H9 (cell line): ENCODE results near the gene RBFOX2. TPM values are rescaled to one million over a fixed set of nuclear protein-coding genes. Genes with fewer than 3 reads are reported as not detected.

ENCODE experiments used
- DNase-seq: peaks from one replicate; pipeline ENCODE4 v3.0.0-alpha.2; 2017
- H2AFZ ChIP-seq: one replicate; pipeline ENCODE4 v1.6.1; 2013; ENCODE audit warnings: mild to moderate bottlenecking, low read length, control low read depth, moderate library complexity
- H2AK5ac ChIP-seq: 2 replicates; pipeline ENCODE4 v1.6.1; 2013; ENCODE audit warnings: low read length, control low read depth, mixed read lengths; ENCODE audit not compliant: insufficient read length
- H2BK120ac ChIP-seq: one replicate; pipeline ENCODE4 v1.6.1; 2013; ENCODE audit warnings: low read depth, mild to moderate bottlenecking, low read length, control low read depth, inconsistent platforms; ENCODE audit not compliant: poor library complexity, severe bottlenecking
- H2BK12ac ChIP-seq: 2 replicates; pipeline ENCODE4 v1.6.1; 2013; ENCODE audit warnings: low read length, control low read depth, mixed read lengths, low read depth; ENCODE audit not compliant: insufficient read length
- H2BK15ac ChIP-seq: 2 replicates; pipeline ENCODE4 v1.6.1; 2013; ENCODE audit warnings: low read depth, low read length, control low read depth
- H2BK20ac ChIP-seq: one replicate; pipeline ENCODE4 v1.6.1; 2013; ENCODE audit warnings: low read depth, mild to moderate bottlenecking, low read length, control low read depth, inconsistent platforms; ENCODE audit not compliant: poor library complexity, severe bottlenecking
- H2BK5ac ChIP-seq: 2 replicates; pipeline ENCODE4 v1.6.1; 2013; ENCODE audit warnings: low read length, control low read depth, mixed read lengths; ENCODE audit not compliant: insufficient read length
- H3K14ac ChIP-seq: 2 replicates; pipeline ENCODE4 v1.6.1; 2013; ENCODE audit warnings: low read length, control low read depth; ENCODE audit not compliant: insufficient read depth
- H3K18ac ChIP-seq: 2 replicates; pipeline ENCODE4 v1.6.1; 2013; ENCODE audit warnings: low read depth, mild to moderate bottlenecking, mixed read lengths, low read length, control low read depth; ENCODE audit not compliant: insufficient read length
- H3K23ac ChIP-seq: 2 replicates; pipeline ENCODE4 v1.6.1; 2013; ENCODE audit warnings: low read length, control low read depth, mixed read lengths, low read depth; ENCODE audit not compliant: insufficient read length
- H3K23me2 ChIP-seq: 2 replicates; pipeline ENCODE4 v1.6.1; 2013; ENCODE audit warnings: low read depth, mild to moderate bottlenecking, mixed read lengths, low read length, control low read depth; ENCODE audit not compliant: insufficient read length, poor library complexity, severe bottlenecking
- H3K27ac ChIP-seq: 2 replicates; pipeline ENCODE4 v1.5.1; 2013; ENCODE audit warnings: low read length, control low read depth, mixed read lengths, low read depth; ENCODE audit not compliant: insufficient read length
- H3K27me3 ChIP-seq: 2 replicates; pipeline ENCODE4 v1.6.1; 2013; ENCODE audit warnings: low read length, control low read depth, inconsistent platforms; ENCODE audit not compliant: insufficient read depth
- H3K4ac ChIP-seq: 2 replicates; pipeline ENCODE4 v1.6.1; 2013; ENCODE audit warnings: low read depth, mild to moderate bottlenecking, control low read depth, inconsistent platforms, low read length, moderate library complexity
- H3K4me1 ChIP-seq: 2 replicates; pipeline ENCODE4 v1.6.1; 2013; ENCODE audit warnings: low read length, control low read depth, inconsistent platforms; ENCODE audit not compliant: insufficient read depth
- H3K4me2 ChIP-seq: 2 replicates; pipeline ENCODE4 v1.6.1; 2013; ENCODE audit warnings: low read length, control low read depth, mixed read lengths; ENCODE audit not compliant: insufficient read length, insufficient read depth
- H3K56ac ChIP-seq: 2 replicates; pipeline ENCODE4 v1.6.1; 2013; ENCODE audit warnings: low read depth, mild to moderate bottlenecking, mixed read lengths, low read length, control low read depth; ENCODE audit not compliant: insufficient read length
- H3K79me1 ChIP-seq: 2 replicates; pipeline ENCODE4 v1.6.1; 2013; ENCODE audit warnings: low read depth, mild to moderate bottlenecking, moderate library complexity, low read length, control low read depth, inconsistent platforms; ENCODE audit not compliant: insufficient read depth, poor library complexity, severe bottlenecking
- H3K79me2 ChIP-seq: 2 replicates; pipeline ENCODE4 v1.6.1; 2013; ENCODE audit warnings: low read length, control low read depth, inconsistent platforms; ENCODE audit not compliant: insufficient read depth
- H3K9ac ChIP-seq: 2 replicates; pipeline ENCODE4 v1.6.1; 2013; ENCODE audit warnings: low read length, control low read depth, mixed read lengths; ENCODE audit not compliant: insufficient read length; ENCODE audit errors: extremely low read depth
- H3K9me3 ChIP-seq: one replicate; pipeline ENCODE4 v1.6.1; 2013; ENCODE audit warnings: low read depth, low read length, inconsistent platforms; ENCODE audit not compliant: control insufficient read depth
- H3T11ph ChIP-seq: one replicate; pipeline ENCODE4 v1.6.1; 2013; ENCODE audit warnings: mild to moderate bottlenecking, low read length, control low read depth, inconsistent platforms
- H4K20me1 ChIP-seq: one replicate; pipeline ENCODE4 v1.6.1; 2013; ENCODE audit not compliant: control insufficient read depth, insufficient read length, insufficient read depth
- H4K5ac ChIP-seq: 2 replicates; pipeline ENCODE4 v1.6.1; 2013; ENCODE audit warnings: low read depth, mild to moderate bottlenecking, mixed read lengths, low read length, control low read depth; ENCODE audit not compliant: insufficient read length
- H4K8ac ChIP-seq: replicated peaks from 2 replicates; pipeline ENCODE4 v1.6.1; 2013; ENCODE audit warnings: low read length, control low read depth, mixed read lengths, low read depth; ENCODE audit not compliant: insufficient read length
- H4K91ac ChIP-seq: 2 replicates; pipeline ENCODE4 v1.6.1; 2013; ENCODE audit warnings: low read depth, mild to moderate bottlenecking, moderate library complexity, mixed read lengths, low read length, control low read depth; ENCODE audit not compliant: insufficient read length
- H3K27ac Mint-ChIP-seq, 3 experiments: 2 replicates in 2 of 3; 3 replicates in 1 of 3; pipeline ENCODE4 v1.8.0; 2020 to 2021; ENCODE audit warnings: mixed read lengths in 3 of 3, mild to moderate bottlenecking in 1 of 3, moderate library complexity in 1 of 3
- H3K27me3 Mint-ChIP-seq: 2 replicates; pipeline ENCODE4 v1.8.0; 2021; ENCODE audit warnings: low read depth, mild to moderate bottlenecking, moderate library complexity, mixed read lengths
- H3K36me3 Mint-ChIP-seq, 3 experiments: 2 replicates in 2 of 3; 3 replicates in 1 of 3; pipeline ENCODE4 v1.8.0; 2020 to 2021; ENCODE audit warnings: low read depth in 3 of 3, mixed read lengths in 3 of 3; ENCODE audit not compliant: insufficient read depth in 1 of 3
- H3K4me1 Mint-ChIP-seq, 2 experiments: 2 replicates each; pipeline ENCODE4 v1.8.0; 2020; ENCODE audit warnings: mixed read lengths in 2 of 2
- H3K4me3 Mint-ChIP-seq, 2 experiments: 2 replicates in 1 of 2; 3 replicates in 1 of 2; pipeline ENCODE4 v1.8.0; 2020 to 2021; ENCODE audit warnings: mild to moderate bottlenecking in 2 of 2, mixed read lengths in 2 of 2, moderate library complexity in 1 of 2
- H3K9me3 Mint-ChIP-seq, 2 experiments: 2 replicates in 1 of 2; 3 replicates in 1 of 2; pipeline ENCODE4 v1.8.0; 2020; ENCODE audit warnings: mild to moderate bottlenecking in 2 of 2, mixed read lengths in 2 of 2, moderate library complexity in 1 of 2
- CTCF ChIP-seq: fragments of 200-600 bp; sonication (generic); conservative IDR thresholded peaks from 3 replicates; pipeline ENCODE4 v1.8.0; 2021; ENCODE audit warnings: antibody characterized with exemption, mild to moderate bottlenecking
- WGBS: extraction: QIAGEN DNeasy Blood & Tissue Kit; methylation state at CpG from one replicate; pipeline ENCODE4 v1.1.7; 2013; ENCODE audit warnings: missing lambda C conversion rate, low lambda C conversion rate, mixed read lengths; ENCODE audit not compliant: insufficient read length; ENCODE audit errors: extremely low coverage; 5-methylcytosine and 5-hydroxymethylcytosine counted together
- total RNA-seq: library from RNA; stranded (reverse); gene quantifications from 2 replicates; pipeline ENCODE4 v1.2.1, GENCODE V29; 2021

RBFOX2 gene
- total RNA-seq, 1 experiment from 2014 or later: 84.7 TPM

GRCh38 chr22:35996596-35996995, 32.0 kb downstream of the RBFOX2 start:
- Mint-ChIP-seq H3K9me3 (peaks cover 0 to 3% of the 10 kb centered on the region in 2 experiments; a peak in 1 of 5 replicates), H3K4me3 (no peak overlapping the region), H3K4me1 (peaks cover 30 to 31% of the 10 kb centered on the region in 2 experiments), H3K36me3 (peaks cover 6 to 18% (median 9%) of the 10 kb centered on the region in 3 experiments; a peak in 5 of 7 replicates), H3K27ac (no peak overlapping the region), H3K27me3 (no peaks in the 10 kb centered on the region)
- H3K18ac ChIP-seq: no peak overlapping the region
- DNase-seq: no peak
- H3K4me1 ChIP-seq: no peaks in the 10 kb centered on the region
- no peak overlapping the region for H2BK15ac ChIP-seq
- WGBS: no CpG with 5 or more reads among the region's 1 CpG
- no peak overlapping the region for H2BK120ac ChIP-seq
- H3K23me2 ChIP-seq: no peaks in the 10 kb centered on the region
- H3T11ph ChIP-seq: no peak overlapping the region
- no peak overlapping the region for H3K4ac ChIP-seq
- H3K79me1 ChIP-seq: peaks cover 8% of the 10 kb centered on the region
- H3K4me2 ChIP-seq: no peak overlapping the region
- no peaks in the 10 kb centered on the region for H3K9me3 ChIP-seq
- no peak overlapping the region for H2BK12ac ChIP-seq
- no peaks in the 10 kb centered on the region for H4K20me1 ChIP-seq
- H3K23ac ChIP-seq: no peak overlapping the region
- no peaks in the 10 kb centered on the region for H3K27me3 ChIP-seq
- no peak overlapping the region for H3K56ac ChIP-seq
- H3K9ac ChIP-seq: no peak overlapping the region
- no peak overlapping the region for H2AFZ ChIP-seq
- no peak overlapping the region for H3K27ac ChIP-seq
- H4K5ac ChIP-seq: no peak overlapping the region
- H4K91ac ChIP-seq: no peak overlapping the region
- TF ChIP-seq CTCF: no peak
- no peak overlapping the region for H2BK20ac ChIP-seq
- H3K14ac ChIP-seq: no peak overlapping the region
- H4K8ac ChIP-seq: no peak overlapping the region
- H3K79me2 ChIP-seq: peaks cover 9% of the 10 kb centered on the region; the same call in 1 of the 2 replicates
- H2AK5ac ChIP-seq: no peak overlapping the region
- H2BK5ac ChIP-seq: no peak overlapping the region
